ENCODE results near the gene UCN. TPM values are rescaled to one million over a fixed set of nuclear protein-coding genes. Genes with fewer than 3 reads are reported as not detected.
"Not testable (repeated sequence)": the region's sequence is repeated elsewhere in the genome, so short reads cannot be mapped to it uniquely, and the experiment has no call there.

UCN gene
- total and polyA plus RNA-seq, 4 donors: 0.34 to 2.0 (median 1.4) TPM

DNA sequence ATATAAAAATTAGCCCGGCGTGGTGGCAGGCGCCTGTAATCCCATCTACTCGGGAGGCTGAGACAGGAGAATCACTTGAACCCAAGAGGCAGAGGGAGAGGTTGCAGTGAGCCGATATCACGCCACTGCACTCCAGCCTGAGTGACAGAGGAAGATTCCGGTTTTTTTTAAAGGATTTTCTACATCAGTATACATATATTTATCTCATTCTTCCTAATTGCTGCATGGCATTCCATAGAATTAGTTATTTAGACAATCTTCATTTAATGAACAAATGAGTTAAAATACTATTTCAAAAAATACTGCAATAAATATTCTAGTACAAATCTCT is 46.3 kb upstream of the UCN start:
- WGBS, 2 donors: 95 to 97% methylated on average over 7 of the region's 7 CpGs
- ATAC-seq (ENCODE audit: insufficient read depth, low FRiP score) (no peak), DNase-seq (no peak)
- no peaks in the 10 kb centered on the region for H3K9me3 ChIP-seq (ENCODE audit: control insufficient read depth in 4 of 4, insufficient read depth in 3 of 4, low read length in 3 of 4)
- H3K4me3 ChIP-seq: no peak overlapping the region
- H3K4me1 ChIP-seq (ENCODE audit: control insufficient read depth in 5 of 5, insufficient read depth in 5 of 5, low read length in 5 of 5): peaks cover 0 to 16% (median 4%) of the 10 kb centered on the region in 5 donors
- no peaks in the 10 kb centered on the region for H3K27me3 ChIP-seq (ENCODE audit: control insufficient read depth in 3 of 3, insufficient read depth in 3 of 3, low read length in 2 of 3)
- H3K36me3 ChIP-seq (ENCODE audit: control insufficient read depth in 4 of 4, insufficient read depth in 4 of 4, low read length in 4 of 4): peaks cover 0 to 5% (median 2%) of the 10 kb centered on the region in 4 donors
- no peak overlapping the region for H3K27ac ChIP-seq (ENCODE audit: low read depth in 1 of 2, low read length in 1 of 2)
- H3K9ac ChIP-seq (ENCODE audit: insufficient read depth in 1 of 2, low read length in 2 of 2): no peak overlapping the region
- TF ChIP-seq, protein P1, sequence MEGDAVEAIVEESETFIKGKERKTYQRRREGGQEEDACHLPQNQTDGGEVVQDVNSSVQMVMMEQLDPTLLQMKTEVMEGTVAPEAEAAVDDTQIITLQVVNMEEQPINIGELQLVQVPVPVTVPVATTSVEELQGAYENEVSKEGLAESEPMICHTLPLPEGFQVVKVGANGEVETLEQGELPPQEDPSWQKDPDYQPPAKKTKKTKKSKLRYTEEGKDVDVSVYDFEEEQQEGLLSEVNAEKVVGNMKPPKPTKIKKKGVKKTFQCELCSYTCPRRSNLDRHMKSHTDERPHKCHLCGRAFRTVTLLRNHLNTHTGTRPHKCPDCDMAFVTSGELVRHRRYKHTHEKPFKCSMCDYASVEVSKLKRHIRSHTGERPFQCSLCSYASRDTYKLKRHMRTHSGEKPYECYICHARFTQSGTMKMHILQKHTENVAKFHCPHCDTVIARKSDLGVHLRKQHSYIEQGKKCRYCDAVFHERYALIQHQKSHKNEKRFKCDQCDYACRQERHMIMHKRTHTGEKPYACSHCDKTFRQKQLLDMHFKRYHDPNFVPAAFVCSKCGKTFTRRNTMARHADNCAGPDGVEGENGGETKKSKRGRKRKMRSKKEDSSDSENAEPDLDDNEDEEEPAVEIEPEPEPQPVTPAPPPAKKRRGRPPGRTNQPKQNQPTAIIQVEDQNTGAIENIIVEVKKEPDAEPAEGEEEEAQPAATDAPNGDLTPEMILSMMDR (IDR thresholded peaks at IDR 0.05; ENCODE audit: control extremely low read depth, extremely low read depth): no peak

DNA sequence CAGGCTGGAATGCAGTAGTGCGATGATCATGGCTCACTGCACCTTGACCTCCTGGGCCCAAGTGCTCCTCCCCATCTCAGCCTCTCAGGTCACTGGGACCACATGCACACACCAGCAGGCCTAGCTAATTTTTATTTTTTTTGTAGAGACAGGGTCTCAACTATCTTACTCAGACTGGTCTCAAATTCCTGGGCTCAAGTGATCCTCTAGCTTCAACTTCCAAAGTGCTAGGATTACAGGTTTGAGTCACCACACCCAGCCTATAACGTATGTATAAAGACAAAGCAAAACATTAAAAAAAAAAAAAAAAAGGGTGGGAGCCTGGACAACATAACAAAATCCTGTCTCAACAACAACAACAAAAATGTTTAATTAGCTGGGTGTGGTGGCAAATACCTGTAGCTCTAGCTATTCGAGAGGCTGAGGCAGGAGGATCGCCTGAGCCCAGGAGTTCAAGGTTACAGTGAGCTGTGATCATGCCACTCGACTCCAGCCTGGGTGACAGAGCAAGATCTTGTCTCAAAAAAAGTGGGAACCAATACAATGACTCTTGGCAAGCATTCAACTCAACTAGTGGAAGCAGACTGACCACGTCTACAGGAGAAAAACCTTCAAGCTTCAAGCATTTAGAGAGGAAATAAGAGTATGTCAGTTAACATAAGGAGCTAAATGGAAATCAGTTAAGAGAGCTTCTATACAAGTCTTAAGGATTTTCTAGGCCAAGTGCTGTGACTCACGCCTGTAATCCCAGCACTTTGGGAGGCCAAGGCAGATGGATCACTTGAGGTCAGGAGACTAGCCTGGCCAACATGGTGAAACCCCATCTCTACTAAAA is 45.7 kb upstream of the UCN start:
- 71 to 72% methylated on average over 7 of the region's 7 CpGs for WGBS, 2 donors
- H3K27me3 ChIP-seq (ENCODE audit: control insufficient read depth in 3 of 3, insufficient read depth in 3 of 3, low read length in 2 of 3): no peaks in the 10 kb centered on the region
- no peak for ATAC-seq (ENCODE audit: insufficient read depth, low FRiP score)
- DNase-seq: no peak
- H3K9me3 ChIP-seq (ENCODE audit: control insufficient read depth in 4 of 4, insufficient read depth in 3 of 4, low read length in 3 of 4): no peaks in the 10 kb centered on the region
- no peak overlapping the region for H3K4me3 ChIP-seq
- H3K9ac ChIP-seq (ENCODE audit: insufficient read depth in 1 of 2, low read length in 2 of 2): no peak overlapping the region
- TF ChIP-seq, protein P1 (IDR thresholded peaks at IDR 0.05; ENCODE audit: control extremely low read depth, extremely low read depth): no peak
- H3K36me3 ChIP-seq (ENCODE audit: control insufficient read depth in 4 of 4, insufficient read depth in 4 of 4, low read length in 4 of 4): peaks cover 0 to 5% (median 2%) of the 10 kb centered on the region in 4 donors
- H3K27ac ChIP-seq (ENCODE audit: low read depth in 1 of 2, low read length in 1 of 2): no peak overlapping the region
- peaks cover 0 to 16% (median 4%) of the 10 kb centered on the region in 5 donors for H3K4me1 ChIP-seq (ENCODE audit: control insufficient read depth in 5 of 5, insufficient read depth in 5 of 5, low read length in 5 of 5)

DNA sequence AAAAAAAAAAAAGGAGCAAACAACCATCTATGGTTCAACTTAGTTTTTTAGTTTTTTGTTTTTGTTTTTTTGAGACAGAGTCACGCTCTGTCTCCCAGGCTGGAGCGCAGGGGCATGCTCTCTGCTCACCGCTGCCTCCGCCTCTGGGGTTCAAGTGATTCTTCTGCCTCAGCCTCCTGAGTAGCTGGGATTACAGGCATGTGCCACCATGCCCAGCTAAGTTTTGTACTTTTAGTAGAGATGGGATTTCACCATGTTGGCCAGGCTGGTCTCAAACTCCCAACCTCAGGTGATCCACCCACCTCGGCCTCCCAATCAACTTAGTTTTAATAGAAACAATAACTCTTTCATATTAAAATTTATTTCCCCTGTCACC is 45.1 kb upstream of the UCN start:
- H3K9me3 ChIP-seq (ENCODE audit: control insufficient read depth in 4 of 4, insufficient read depth in 3 of 4, low read length in 3 of 4); ATAC-seq (ENCODE audit: insufficient read depth, low FRiP score); H3K27ac ChIP-seq (ENCODE audit: low read depth in 1 of 2, low read length in 1 of 2); DNase-seq; H3K9ac ChIP-seq (ENCODE audit: insufficient read depth in 1 of 2, low read length in 2 of 2); H3K4me3 ChIP-seq; H3K36me3 ChIP-seq (ENCODE audit: control insufficient read depth in 4 of 4, insufficient read depth in 4 of 4, low read length in 4 of 4); H3K27me3 ChIP-seq (ENCODE audit: control insufficient read depth in 3 of 3, insufficient read depth in 3 of 3, low read length in 2 of 3): not testable (repeated sequence)
- WGBS, 2 donors: 94 to 96% methylated on average over 5 of the region's 5 CpGs
- peaks cover 0 to 16% (median 4%) of the 10 kb centered on the region in 5 donors for H3K4me1 ChIP-seq (ENCODE audit: control insufficient read depth in 5 of 5, insufficient read depth in 5 of 5, low read length in 5 of 5)

DNA sequence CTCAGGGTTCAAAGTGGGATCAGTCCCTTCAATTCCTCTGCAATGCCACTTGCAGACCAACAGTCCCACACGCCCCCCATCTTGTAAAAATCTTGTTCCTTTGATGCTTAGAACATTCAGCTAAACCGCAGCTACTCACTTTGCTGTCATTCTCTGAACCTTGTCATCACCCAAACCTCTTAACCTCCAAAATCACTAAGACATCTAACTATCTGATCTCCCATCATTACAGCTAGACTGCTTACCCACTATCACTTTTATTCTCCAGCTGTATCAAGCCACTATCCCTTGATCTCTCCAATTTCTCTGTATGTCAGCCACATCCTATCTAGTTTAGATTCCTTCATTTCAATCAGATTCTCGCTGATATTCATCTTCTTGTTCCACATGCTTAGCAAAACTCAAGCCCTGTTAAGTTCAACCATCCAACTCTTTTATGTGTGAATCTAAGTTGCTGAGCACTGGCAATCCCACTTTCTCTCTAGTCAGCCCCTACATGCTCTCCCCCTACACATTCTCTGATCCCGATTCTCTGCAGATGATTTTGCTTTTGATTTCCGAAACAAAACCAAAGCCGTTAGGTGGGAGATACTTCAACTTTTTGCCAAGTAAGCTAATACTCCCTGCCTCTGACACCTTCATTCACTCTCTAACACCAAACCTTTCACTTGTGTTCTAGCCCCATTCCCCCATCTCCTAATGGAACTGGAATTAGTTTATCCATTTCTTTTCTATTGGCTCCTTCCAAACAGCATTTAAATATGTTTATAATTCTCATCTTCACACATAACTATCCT is 43.8 kb upstream of the UCN start:
- Histone ChIP-seq H3K4me3 (no peak overlapping the region), H3K27ac (ENCODE audit: low read depth in 1 of 2, low read length in 1 of 2) (no peak overlapping the region), H3K36me3 (ENCODE audit: control insufficient read depth in 4 of 4, insufficient read depth in 4 of 4, low read length in 4 of 4) (peaks cover 0 to 5% (median 2%) of the 10 kb centered on the region in 4 donors), H3K27me3 (ENCODE audit: control insufficient read depth in 3 of 3, insufficient read depth in 3 of 3, low read length in 2 of 3) (no peaks in the 10 kb centered on the region), H3K9ac (ENCODE audit: insufficient read depth in 1 of 2, low read length in 2 of 2) (no peak overlapping the region), H3K9me3 (ENCODE audit: control insufficient read depth in 4 of 4, insufficient read depth in 3 of 4, low read length in 3 of 4) (no peaks in the 10 kb centered on the region), H3K4me1 (ENCODE audit: control insufficient read depth in 5 of 5, insufficient read depth in 5 of 5, low read length in 5 of 5) (peaks cover 0 to 7% (median 5%) of the 10 kb centered on the region in 5 donors)
- DNase-seq (no peak), ATAC-seq (ENCODE audit: insufficient read depth, low FRiP score) (no peak)
- TF ChIP-seq, protein P1 (IDR thresholded peaks at IDR 0.05; ENCODE audit: control extremely low read depth, extremely low read depth): no peak
- 81 to 91% methylated on average over 6 of the region's 6 CpGs for WGBS, 2 donors

Measured in lung (tissue), 12 donors.